HG03457 (cell line): ENCODE data around the gene CA4.
"Not testable (repeated sequence)": the region's sequence is repeated elsewhere in the genome, so short reads cannot be mapped to it uniquely, and the experiment has no call there.

ENCODE experiments used
- ATAC-seq: cut with Tn5 transposase; IDR thresholded peaks from one replicate; pipeline ENCODE4 v1.9.1; 2021; ENCODE audit warnings: moderate number of reproducible peaks; ENCODE audit not compliant: unreplicated experiment

Gene CA4

GRCh38 chr17:60149691-60150582 lies at the start of gene CA4:
Gene CA4, plus strand, starts transcription at chr17:60149973. Its CDS starts 62 bp downstream, at chr17:60150035.
- ATAC-seq, result no peak

- ATAC-seq, result not testable (repeated sequence)
These were observed 49.2 kb upstream of the CA4 start for GRCh38 chr17:60100577-60100976.

GRCh38 chr17:60102015-60102631 lies 47.6 kb upstream of the CA4 start:
- not testable (repeated sequence) for ATAC-seq

- no peak for ATAC-seq
These were observed 47.1 kb upstream of the CA4 start for GRCh38 chr17:60102632-60103096.

GRCh38 chr17:60103957-60104356 lies 45.8 kb upstream of the CA4 start:
- no peak for ATAC-seq

- no peak for ATAC-seq
These were observed 43.3 kb upstream of the CA4 start for GRCh38 chr17:60106340-60107059.

GRCh38 chr17:60107526-60108257 lies 42.1 kb upstream of the CA4 start:
- no peak for ATAC-seq

- not testable (repeated sequence) for ATAC-seq
These were observed 41.5 kb upstream of the CA4 start for GRCh38 chr17:60108309-60108708.

GRCh38 chr17:60108712-60109111 lies 41.1 kb upstream of the CA4 start:
- no peak for ATAC-seq

- ATAC-seq, result no peak
These were observed 40.6 kb upstream of the CA4 start for GRCh38 chr17:60109161-60109560.

- no peak for ATAC-seq
These were observed 39.2 kb upstream of the CA4 start for GRCh38 chr17:60110586-60110985.

GRCh38 chr17:60111661-60112060 lies 38.1 kb upstream of the CA4 start:
- not testable (repeated sequence) for ATAC-seq

- ATAC-seq, result not testable (repeated sequence)
These were observed 34.4 kb upstream of the CA4 start for GRCh38 chr17:60115364-60115763.

- not testable (repeated sequence) for ATAC-seq
These were observed 33.6 kb upstream of the CA4 start for GRCh38 chr17:60116196-60116595.

GRCh38 chr17:60119162-60119561 lies 30.6 kb upstream of the CA4 start:
- ATAC-seq, result not testable (repeated sequence)

- not testable (repeated sequence) for ATAC-seq
These were observed 29.7 kb upstream of the CA4 start for GRCh38 chr17:60119807-60120748.

GRCh38 chr17:60127068-60128064 lies 22.4 kb upstream of the CA4 start:
- ATAC-seq, result no peak

GRCh38 chr17:60128171-60128859 lies 21.5 kb upstream of the CA4 start:
- ATAC-seq, result no peak
